Neuron (in vitro differentiated cells): ENCODE data around the gene HSPB7.
"Not testable (repeated sequence)": the region's sequence is repeated elsewhere in the genome, so short reads cannot be mapped to it uniquely, and the experiment has no call there.

Source experiments
- H2AFZ ChIP-seq: one replicate; pipeline ENCODE4 v1.6.1; 2013; ENCODE audit warnings: low read depth, mild to moderate bottlenecking, inconsistent platforms, low read length, moderate library complexity
- H3K27me3 ChIP-seq: one replicate; pipeline ENCODE4 v1.6.1; 2013; ENCODE audit warnings: low read length; ENCODE audit not compliant: insufficient read depth
- H3K36me3 ChIP-seq: one replicate; pipeline ENCODE4 v1.6.1; 2013; ENCODE audit warnings: low read length; ENCODE audit not compliant: insufficient read depth
- H3K4me1 ChIP-seq: one replicate; pipeline ENCODE4 v1.6.1; 2013; ENCODE audit warnings: low read length; ENCODE audit not compliant: insufficient read depth
- H3K4me3 ChIP-seq: 2 replicates; pipeline ENCODE4 v1.5.1; 2013; ENCODE audit warnings: mild to moderate bottlenecking, low read length, moderate library complexity
- H3K9me3 ChIP-seq: one replicate; pipeline ENCODE4 v1.6.1; 2013; ENCODE audit warnings: low read length

HSPB7 gene

DNA sequence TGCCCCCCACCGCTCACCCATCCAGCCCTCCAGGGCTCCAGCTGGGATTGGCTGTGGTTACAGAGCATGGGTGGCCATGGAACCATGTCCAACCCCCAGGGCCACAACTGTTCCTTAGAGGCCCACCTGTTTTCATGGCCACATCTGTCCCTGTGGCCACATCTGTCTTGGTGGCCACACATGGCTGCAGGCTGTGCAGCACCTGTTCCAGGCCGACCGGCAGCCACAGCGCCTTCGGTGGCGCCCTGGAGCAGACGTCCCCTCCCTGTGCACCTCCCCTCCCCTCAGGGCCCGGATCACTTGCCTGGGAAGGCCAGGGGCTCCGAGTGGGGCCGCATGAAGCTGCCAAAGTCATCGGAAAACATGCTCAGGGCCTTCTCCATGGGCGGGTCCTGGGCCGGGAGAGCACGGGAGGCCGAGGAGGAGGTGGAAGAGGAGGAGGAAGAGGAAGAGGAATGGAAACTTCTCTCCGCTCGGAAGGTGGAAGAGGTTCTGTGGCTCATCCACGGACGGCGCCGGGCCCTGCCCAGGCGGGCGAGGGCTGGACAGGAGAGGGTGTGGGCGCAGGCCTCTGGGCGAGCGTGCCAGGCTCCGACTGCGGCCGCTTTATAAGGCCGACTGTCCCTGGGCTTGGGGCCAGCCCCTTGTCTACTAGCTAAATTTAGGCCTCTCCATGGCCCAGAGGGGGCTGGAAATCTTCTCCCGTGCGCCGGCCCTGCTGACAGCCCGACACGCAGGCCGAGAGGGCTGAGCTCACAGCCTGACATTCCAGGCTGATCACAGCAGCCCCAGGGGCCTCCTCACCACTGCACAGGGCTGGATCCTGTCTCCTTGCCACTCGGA is at the start of gene HSPB7:
TSS of gene HSPB7 (minus strand) at position 583 of the 843 bp plus-strand sequence. CDS start at position 503, 80 bp downstream.
- Histone ChIP-seq H3K4me3 (no peak within 1 kb of the TSS), H3K4me1 (peaks cover 19% of the 10 kb centered on the region), H3K36me3 (no peaks in the 10 kb centered on the region), H2AFZ (no peak within 1 kb of the TSS), H3K9me3 (no peaks in the 10 kb centered on the region), H3K27me3 (peaks cover 68% of the 10 kb centered on the region)

GRCh38 chr1:16067127-16067768 is 49.4 kb upstream of the HSPB7 start:
- H3K9me3 ChIP-seq = no peaks in the 10 kb centered on the region
- H3K4me3 ChIP-seq = no peak overlapping the region
- H3K36me3 ChIP-seq = no peaks in the 10 kb centered on the region
- peaks cover 16% of the 10 kb centered on the region for H3K27me3 ChIP-seq
- peaks cover 27% of the 10 kb centered on the region for H3K4me1 ChIP-seq
- H2AFZ ChIP-seq = no peak overlapping the region

DNA sequence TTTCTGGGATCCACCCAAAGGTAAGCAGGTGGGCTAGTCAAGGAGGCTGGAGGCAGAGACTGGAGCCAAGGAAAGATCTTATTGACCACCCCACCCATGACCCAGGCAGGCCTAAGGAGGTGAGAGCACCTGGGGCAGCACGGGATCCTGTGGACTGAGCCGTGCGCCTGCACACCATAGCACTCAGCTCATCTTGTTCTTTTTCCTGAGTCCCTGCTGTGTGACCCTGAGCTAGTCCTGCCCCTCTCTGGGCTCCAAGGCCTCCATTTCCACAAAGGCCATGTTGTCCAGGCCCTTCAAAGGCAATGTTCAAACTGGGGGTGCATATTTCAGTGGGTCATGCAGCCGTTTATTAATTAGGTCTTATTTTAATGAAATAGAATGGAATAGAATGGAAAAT is 48.4 kb upstream of the HSPB7 start:
- Histone ChIP-seq H3K4me1 (peaks cover 27% of the 10 kb centered on the region), H3K27me3 (peaks cover 10% of the 10 kb centered on the region), H3K9me3 (no peaks in the 10 kb centered on the region), H3K36me3 (no peaks in the 10 kb centered on the region), H2AFZ (no peak overlapping the region), H3K4me3 (no peak overlapping the region)

- no peaks in the 10 kb centered on the region for H3K9me3 ChIP-seq
- no peak overlapping the region for H2AFZ ChIP-seq
- H3K4me1 ChIP-seq = peaks cover 27% of the 10 kb centered on the region
- no peak overlapping the region for H3K4me3 ChIP-seq
- peaks cover 15% of the 10 kb centered on the region for H3K27me3 ChIP-seq
- H3K36me3 ChIP-seq = no peaks in the 10 kb centered on the region
Measured at GRCh38 chr1:16065269-16065576, 47.4 kb upstream of the HSPB7 start.

DNA sequence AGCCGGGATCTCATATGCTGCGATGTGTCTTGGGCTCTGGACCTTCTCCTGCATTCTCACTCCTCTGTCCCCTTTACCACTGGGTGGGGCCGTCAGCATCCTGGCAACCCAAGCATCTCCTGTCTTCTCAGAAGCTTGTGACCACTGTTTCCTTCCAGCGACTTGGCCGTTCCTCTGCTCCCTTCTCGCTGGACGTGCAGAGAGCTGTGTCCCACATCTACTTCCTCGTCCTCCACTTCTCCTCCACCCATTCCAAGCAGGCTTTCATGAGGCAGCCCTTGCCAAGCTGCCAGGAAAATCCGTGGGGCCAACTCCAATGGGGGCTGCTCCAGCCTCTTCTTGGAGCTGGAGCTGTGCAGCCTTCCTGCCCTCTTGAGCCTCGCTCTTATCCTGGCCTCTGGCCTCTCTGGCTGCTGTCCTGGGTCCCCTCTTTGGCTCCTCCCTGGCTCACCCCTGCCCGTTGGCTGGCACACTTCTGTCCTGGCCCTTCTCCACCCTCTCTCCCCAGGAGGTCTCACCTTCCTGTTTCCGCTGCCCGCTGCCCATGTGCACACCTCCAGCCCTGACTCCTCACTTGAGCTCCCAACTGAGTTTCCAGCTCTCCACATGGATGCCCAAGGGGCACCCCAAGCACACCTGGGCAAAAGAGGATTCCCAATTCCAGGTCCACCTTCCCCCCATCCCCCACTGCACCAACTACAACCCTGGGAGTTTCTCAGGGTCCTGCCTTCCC is 46.9 kb upstream of the HSPB7 start:
- no peaks in the 10 kb centered on the region for H3K9me3 ChIP-seq

DNA sequence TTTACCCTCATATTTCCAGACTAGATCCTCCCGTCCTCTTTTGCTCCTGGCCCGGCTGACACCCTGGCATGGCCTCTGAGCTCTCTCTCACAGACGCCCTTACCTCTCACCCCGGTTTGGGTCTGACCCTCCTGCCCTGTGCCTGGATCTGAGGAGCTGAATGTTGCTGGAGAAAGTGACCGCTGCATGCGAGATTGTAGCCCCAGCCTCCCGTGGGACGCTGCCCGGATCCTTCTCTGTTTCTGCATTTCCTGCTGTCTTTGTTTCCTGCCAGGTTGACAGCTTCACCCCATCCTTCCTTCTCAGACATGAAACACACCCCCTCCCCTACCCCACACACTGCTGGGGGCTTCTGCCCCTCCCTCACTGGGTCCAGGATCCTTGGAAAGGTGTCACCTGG is 46.1 kb upstream of the HSPB7 start:
- Histone ChIP-seq H3K4me1 (peaks cover 27% of the 10 kb centered on the region), H3K36me3 (no peaks in the 10 kb centered on the region), H3K9me3 (no peaks in the 10 kb centered on the region), H3K4me3 (no peak overlapping the region), H2AFZ (no peak overlapping the region), H3K27me3 (peaks cover 15% of the 10 kb centered on the region)

More for the DNA sequence above, 46.9 kb upstream of the HSPB7 start:
- H3K36me3 ChIP-seq = no peaks in the 10 kb centered on the region
- no peak overlapping the region for H3K4me3 ChIP-seq
- peaks cover 27% of the 10 kb centered on the region for H3K4me1 ChIP-seq
- H3K27me3 ChIP-seq = peaks cover 15% of the 10 kb centered on the region
- no peak overlapping the region for H2AFZ ChIP-seq

DNA sequence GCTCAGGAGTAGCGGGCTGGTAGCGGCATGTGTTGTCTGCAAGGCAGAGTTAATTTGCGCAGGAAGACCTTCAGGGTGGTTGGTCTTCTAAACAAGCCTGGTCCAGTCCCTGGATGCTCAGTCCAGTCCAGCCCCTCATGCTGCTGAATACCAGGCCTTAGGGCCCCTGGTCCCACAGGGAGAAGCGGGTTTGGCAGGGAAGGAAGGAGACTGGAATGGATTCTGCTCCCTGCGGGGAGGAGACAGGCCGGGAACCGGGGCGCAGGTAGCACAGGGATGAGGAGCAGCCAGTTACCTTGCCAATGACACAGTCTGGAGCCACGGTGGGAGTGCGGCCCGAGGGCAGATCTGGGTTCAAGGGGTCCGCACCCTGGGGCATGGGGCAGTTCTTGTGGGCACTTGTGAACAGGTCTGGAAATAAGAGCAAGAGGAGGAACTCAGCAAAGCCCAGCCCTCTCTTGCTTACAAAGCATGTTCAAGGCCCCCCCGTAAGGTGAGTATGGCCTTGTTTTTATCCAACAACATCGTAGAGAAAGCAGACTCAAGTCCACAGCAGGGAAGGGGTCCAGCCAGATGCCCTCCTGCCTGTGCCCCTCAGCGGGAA is 45.5 kb upstream of the HSPB7 start:
- Histone ChIP-seq H3K9me3 (no peaks in the 10 kb centered on the region), H3K27me3 (peaks cover 15% of the 10 kb centered on the region), H3K4me3 (no peak overlapping the region), H3K4me1 (peaks cover 23% of the 10 kb centered on the region), H2AFZ (no peak overlapping the region), H3K36me3 (no peaks in the 10 kb centered on the region)

GRCh38 chr1:16062687-16063075 is 44.8 kb upstream of the HSPB7 start:
- H2AFZ ChIP-seq, H3K4me3 ChIP-seq, H3K9me3 ChIP-seq, H3K36me3 ChIP-seq: not testable (repeated sequence)
- Histone ChIP-seq H3K4me1 (peaks cover 17% of the 10 kb centered on the region), H3K27me3 (peaks cover 15% of the 10 kb centered on the region)

DNA sequence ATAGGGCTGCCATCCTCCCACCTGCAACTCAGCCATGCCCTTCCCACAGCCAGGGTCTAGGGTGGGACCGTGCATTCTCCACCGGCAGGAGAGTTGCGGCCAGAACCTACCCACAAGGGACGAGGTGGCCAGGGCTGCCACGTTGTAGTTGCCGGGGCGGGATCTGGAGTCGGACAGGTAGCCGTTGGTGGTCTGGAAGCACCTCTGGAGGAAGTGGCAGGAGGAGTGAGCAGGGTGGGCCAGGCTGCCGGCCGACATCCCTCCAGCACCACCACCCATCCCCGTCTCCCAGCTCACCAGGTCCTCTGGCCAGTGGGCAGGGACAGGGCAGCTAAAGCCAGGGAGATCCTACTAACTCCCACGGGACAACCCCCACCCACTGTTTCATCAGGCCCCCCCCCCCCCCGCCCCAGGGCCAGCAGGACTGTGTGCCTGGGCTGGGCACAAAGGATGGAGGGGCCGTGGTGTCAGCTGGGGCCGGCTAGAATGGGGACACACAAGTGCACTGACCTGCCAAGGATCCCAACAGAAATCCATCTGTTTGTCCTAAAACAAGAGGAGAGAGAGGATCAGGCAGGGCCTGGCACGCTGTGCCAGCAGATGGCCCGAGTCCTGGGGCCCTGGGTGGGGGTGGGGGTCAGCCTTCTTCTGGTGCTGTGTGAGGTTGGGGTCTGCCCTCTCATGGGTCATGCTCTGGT is 44.3 kb upstream of the HSPB7 start:
- peaks cover 11% of the 10 kb centered on the region for H3K4me1 ChIP-seq
- H3K9me3 ChIP-seq, H3K4me3 ChIP-seq, H2AFZ ChIP-seq, H3K36me3 ChIP-seq: not testable (repeated sequence)
- H3K27me3 ChIP-seq = peaks cover 15% of the 10 kb centered on the region

GRCh38 chr1:16061266-16061665 is 43.4 kb upstream of the HSPB7 start:
- no peaks in the 10 kb centered on the region for H3K9me3 ChIP-seq
- H3K27me3 ChIP-seq = peaks cover 15% of the 10 kb centered on the region
- no peak overlapping the region for H2AFZ ChIP-seq
- peaks cover 6% of the 10 kb centered on the region for H3K4me1 ChIP-seq
- H3K4me3 ChIP-seq = no peak overlapping the region
- H3K36me3 ChIP-seq = no peaks in the 10 kb centered on the region

DNA sequence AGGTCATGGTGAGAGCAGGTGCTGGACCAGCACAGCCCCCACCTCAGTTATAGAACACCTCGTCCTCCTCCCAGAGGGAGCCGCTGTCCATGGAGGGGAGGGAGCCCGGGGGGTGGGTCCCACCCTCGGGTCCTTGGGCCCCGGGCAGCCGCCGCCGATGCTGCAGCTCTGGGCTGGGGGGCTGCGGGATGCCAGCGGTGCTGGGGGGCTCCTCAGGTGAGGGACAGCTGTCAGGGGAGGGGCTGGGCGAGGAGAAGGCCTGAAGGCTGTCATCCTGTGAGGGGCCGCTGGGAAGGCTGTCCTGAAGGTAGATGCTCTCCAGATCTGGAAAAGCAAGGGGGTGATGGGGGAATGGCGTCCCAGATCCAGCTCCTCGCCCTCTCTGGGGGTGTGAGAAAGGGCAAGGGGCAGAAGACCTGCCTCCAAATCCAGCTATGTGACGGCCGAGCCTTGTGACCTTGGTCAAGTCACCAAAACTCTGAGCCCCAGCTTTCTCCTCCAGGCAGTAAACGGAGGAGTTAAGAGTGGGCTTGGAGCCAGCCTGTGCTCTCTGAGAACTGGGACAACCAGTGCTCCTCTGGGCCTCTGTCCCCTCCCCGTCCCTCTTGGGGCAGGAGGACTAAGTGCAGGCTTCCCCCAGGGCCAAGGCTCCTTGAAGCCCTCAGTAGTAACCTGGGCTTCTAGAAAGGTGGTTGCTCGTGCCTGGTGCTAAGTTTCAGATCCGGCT is 40.7 kb upstream of the HSPB7 start:
- not testable (repeated sequence) for H3K4me3 ChIP-seq, H3K9me3 ChIP-seq, H3K4me1 ChIP-seq, H2AFZ ChIP-seq, H3K36me3 ChIP-seq, H3K27me3 ChIP-seq

DNA sequence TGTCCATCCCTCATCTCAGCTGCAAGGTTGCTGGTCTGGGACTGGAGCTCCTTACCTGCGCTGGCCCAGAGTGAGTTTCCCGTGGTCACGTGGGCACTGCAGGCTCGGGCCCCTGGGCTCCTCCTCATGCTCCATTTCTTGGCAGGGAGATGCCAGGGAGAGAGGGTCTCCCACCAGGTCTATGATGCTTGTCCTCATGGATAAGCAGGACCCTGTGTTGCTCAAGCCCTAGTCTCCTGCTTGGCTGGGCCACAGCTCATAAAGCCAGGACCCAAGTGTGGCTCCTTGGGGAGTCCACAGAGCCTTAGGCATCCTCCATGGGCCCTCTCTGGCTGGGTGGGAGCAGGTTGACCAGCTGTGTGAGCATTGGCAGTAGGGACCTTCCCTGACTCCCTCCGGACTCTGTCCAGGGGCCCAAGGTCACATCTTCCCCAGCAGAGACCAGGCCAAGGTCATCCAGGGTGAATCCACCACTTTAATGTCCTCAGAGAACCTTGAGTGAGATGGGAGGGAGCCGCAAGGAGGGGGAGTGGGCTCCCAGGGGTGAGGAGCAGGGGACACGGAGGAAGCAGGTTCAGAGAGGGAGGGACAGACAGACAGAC is 39.6 kb upstream of the HSPB7 start:
- H3K9me3 ChIP-seq, H3K36me3 ChIP-seq, H3K27me3 ChIP-seq, H3K4me1 ChIP-seq, H2AFZ ChIP-seq, H3K4me3 ChIP-seq: not testable (repeated sequence)
